Measurements from ENCODE around the gene DOK7.

DNA sequence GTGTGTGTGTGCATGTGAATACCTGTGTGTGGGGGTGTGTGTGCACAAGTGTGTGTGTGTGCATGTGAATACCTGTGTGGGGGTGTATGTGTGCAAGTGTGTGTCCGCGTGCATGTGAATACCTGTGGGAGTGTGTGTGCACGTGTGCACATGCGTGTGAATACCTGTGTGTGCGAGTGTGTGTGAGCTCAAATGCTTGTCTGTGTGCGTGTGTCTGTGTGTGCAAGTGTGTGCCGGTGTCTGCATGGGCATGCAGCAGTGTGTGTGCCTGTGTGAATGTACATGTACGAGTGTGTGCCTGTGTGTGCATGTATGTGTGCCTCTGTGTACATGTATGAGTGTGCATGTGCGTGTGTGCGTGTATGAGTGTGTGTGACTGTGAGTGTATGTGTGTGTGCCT lies 5.0 kb downstream of the DOK7 start:
- TF ChIP-seq, protein P1, sequence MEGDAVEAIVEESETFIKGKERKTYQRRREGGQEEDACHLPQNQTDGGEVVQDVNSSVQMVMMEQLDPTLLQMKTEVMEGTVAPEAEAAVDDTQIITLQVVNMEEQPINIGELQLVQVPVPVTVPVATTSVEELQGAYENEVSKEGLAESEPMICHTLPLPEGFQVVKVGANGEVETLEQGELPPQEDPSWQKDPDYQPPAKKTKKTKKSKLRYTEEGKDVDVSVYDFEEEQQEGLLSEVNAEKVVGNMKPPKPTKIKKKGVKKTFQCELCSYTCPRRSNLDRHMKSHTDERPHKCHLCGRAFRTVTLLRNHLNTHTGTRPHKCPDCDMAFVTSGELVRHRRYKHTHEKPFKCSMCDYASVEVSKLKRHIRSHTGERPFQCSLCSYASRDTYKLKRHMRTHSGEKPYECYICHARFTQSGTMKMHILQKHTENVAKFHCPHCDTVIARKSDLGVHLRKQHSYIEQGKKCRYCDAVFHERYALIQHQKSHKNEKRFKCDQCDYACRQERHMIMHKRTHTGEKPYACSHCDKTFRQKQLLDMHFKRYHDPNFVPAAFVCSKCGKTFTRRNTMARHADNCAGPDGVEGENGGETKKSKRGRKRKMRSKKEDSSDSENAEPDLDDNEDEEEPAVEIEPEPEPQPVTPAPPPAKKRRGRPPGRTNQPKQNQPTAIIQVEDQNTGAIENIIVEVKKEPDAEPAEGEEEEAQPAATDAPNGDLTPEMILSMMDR (IDR thresholded peaks at IDR 0.05; ENCODE audit: low read length), result no peak
- TF ChIP-seq EZH2 (optimal IDR thresholded peaks at IDR 0.05; ENCODE audit: low read depth, low read length) (no peak), EZH2phosphoT487 (IDR thresholded peaks at IDR 0.05; ENCODE audit: low read length) (no peak)

Data from MM.1S (cell line).